GM18517 (cell line): ENCODE measurements around the gene USP17L17.
"Not testable (repeated sequence)": the region's sequence is repeated elsewhere in the genome, so short reads cannot be mapped to it uniquely, and the experiment has no call there.

ENCODE experiments used
- ATAC-seq: cut with Tn5 transposase; IDR thresholded peaks from one replicate; pipeline ENCODE4 v1.9.1; 2021; ENCODE audit warnings: mild to moderate bottlenecking, moderate library complexity; ENCODE audit not compliant: unreplicated experiment

Gene USP17L17

GRCh38 chr4:9243579-9243978 lies at the start of gene USP17L17:
Gene USP17L17, plus strand, starts transcription at chr4:9243879. Its CDS starts 0 bp downstream, at chr4:9243879.
- ATAC-seq = not testable (repeated sequence)

- not testable (repeated sequence) for ATAC-seq
These were observed 33.3 kb upstream of the USP17L17 start, which contains the start of gene USP17L10 for GRCh38 chr4:9210357-9210756. Gene USP17L10, plus strand, starts transcription at chr4:9210657. Its CDS starts 0 bp downstream, at chr4:9210657.

GRCh38 chr4:9214701-9215100 lies 29.0 kb upstream of the USP17L17 start:
- not testable (repeated sequence) for ATAC-seq

- ATAC-seq = not testable (repeated sequence)
These were observed 28.6 kb upstream of the USP17L17 start, which contains the start of gene USP17L11 for GRCh38 chr4:9215105-9215504. Gene USP17L11, plus strand, starts transcription at chr4:9215405. Its CDS starts 0 bp downstream, at chr4:9215405.

- ATAC-seq = not testable (repeated sequence)
These were observed 23.8 kb upstream of the USP17L17 start, which contains the start of gene USP17L12 for GRCh38 chr4:9219852-9220251. Gene USP17L12, plus strand, starts transcription at chr4:9220152. Its CDS starts 0 bp downstream, at chr4:9220152.

- ATAC-seq = not testable (repeated sequence)
These were observed 19.1 kb upstream of the USP17L17 start, which contains the start of gene USP17L13 for GRCh38 chr4:9224596-9224995. Gene USP17L13, plus strand, starts transcription at chr4:9224896. Its CDS starts 0 bp downstream, at chr4:9224896.

- not testable (repeated sequence) for ATAC-seq
These were observed 13.4 kb upstream of the USP17L17 start for GRCh38 chr4:9230249-9230648.

- ATAC-seq = not testable (repeated sequence)
These were observed 9.6 kb upstream of the USP17L17 start, which contains the start of gene USP17L15 for GRCh38 chr4:9234085-9234484. Gene USP17L15, plus strand, starts transcription at chr4:9234385. Its CDS starts 0 bp downstream, at chr4:9234385.

- ATAC-seq = not testable (repeated sequence)
These were observed 5.2 kb upstream of the USP17L17 start for GRCh38 chr4:9238461-9238860.

- not testable (repeated sequence) for ATAC-seq
These were observed 4.4 kb downstream of the USP17L17 start, which contains the start of gene USP17L18 for GRCh38 chr4:9247953-9248680. Gene USP17L18, plus strand, starts transcription at chr4:9248630. Its CDS starts 0 bp downstream, at chr4:9248630.

- ATAC-seq = not testable (repeated sequence)
These were observed 9.4 kb downstream of the USP17L17 start, which contains the start of gene USP17L19 for GRCh38 chr4:9253078-9253477. Gene USP17L19, plus strand, starts transcription at chr4:9253378. Its CDS starts 0 bp downstream, at chr4:9253378.

- ATAC-seq = not testable (repeated sequence)
These were observed 14.1 kb downstream of the USP17L17 start, which contains the start of gene USP17L20 for GRCh38 chr4:9257824-9258223. Gene USP17L20, plus strand, starts transcription at chr4:9258124. Its CDS starts 0 bp downstream, at chr4:9258124.

GRCh38 chr4:9262572-9262971 lies 18.9 kb downstream of the USP17L17 start, which contains the start of gene USP17L21:
Gene USP17L21, plus strand, starts transcription at chr4:9262872. Its CDS starts 0 bp downstream, at chr4:9262872.
- not testable (repeated sequence) for ATAC-seq

- ATAC-seq = not testable (repeated sequence)
These were observed 23.6 kb downstream of the USP17L17 start, which contains the start of gene USP17L22 for GRCh38 chr4:9267319-9267718. Gene USP17L22, plus strand, starts transcription at chr4:9267619. Its CDS starts 0 bp downstream, at chr4:9267619.

- not testable (repeated sequence) for ATAC-seq
These were observed 28.0 kb downstream of the USP17L17 start for GRCh38 chr4:9271719-9272118.
